NT2/D1 (cell line): ENCODE results near the gene VPS41.

Experiments
- YY1 ChIP-seq: IDR thresholded peaks from 2 replicates; pipeline ENCODE4 v1.6.1; 2011; ENCODE audit not compliant: insufficient read length, insufficient read depth
- ZNF274 ChIP-seq: IDR thresholded peaks from 2 replicates; pipeline ENCODE4 v1.6.1; 2011; ENCODE audit warnings: mild to moderate bottlenecking, low read depth, low read length

GRCh38 chr7:38858259-38858884 is 50.6 kb downstream of the VPS41 start:
- TF ChIP-seq YY1, result no peak
- TF ChIP-seq ZNF274, result no peak
